ENCODE data around the gene EGFL6.

Gene EGFL6

GRCh38 chrX:13574600-13574999, 5.2 kb downstream of the EGFL6 start:
- no peaks in the 10 kb centered on the region for H3K27me3 ChIP-seq (ENCODE audit: control insufficient read depth, low read length)
- H3K9me2 ChIP-seq (replicated peaks; ENCODE audit: control insufficient read depth, low read length) = no peaks in the 10 kb centered on the region
- H3K27ac ChIP-seq (ENCODE audit: low read depth, low read length) = no peak overlapping the region
- no peak for TF ChIP-seq CTCF (IDR thresholded peaks at IDR 0.05; ENCODE audit: low read depth, low read length, poor library complexity, severe bottlenecking)
- TF ChIP-seq EZH2phosphoT487 (IDR thresholded peaks at IDR 0.05; ENCODE audit: borderline replicate concordance, low read length) = no peak
- no peaks in the 10 kb centered on the region for H3K36me3 ChIP-seq (ENCODE audit: control insufficient read depth, low read length)
- H3K4me3 ChIP-seq (ENCODE audit: low read length) = no peak overlapping the region
- no peaks in the 10 kb centered on the region for H3F3A ChIP-seq (ENCODE audit: control insufficient read depth, insufficient read depth)
- no peaks in the 10 kb centered on the region for H3K4me1 ChIP-seq (ENCODE audit: control insufficient read depth, low read length)
- no peaks in the 10 kb centered on the region for H3K79me2 ChIP-seq (ENCODE audit: control insufficient read depth, low read length)
- H3K4me2 ChIP-seq (ENCODE audit: low read length) = no peak overlapping the region
- H4K20me1 ChIP-seq (ENCODE audit: control insufficient read depth, insufficient read depth, low read depth, low read length) = no peaks in the 10 kb centered on the region
- no peaks in the 10 kb centered on the region for H3K9me3 ChIP-seq (ENCODE audit: control insufficient read depth, insufficient read depth, low read length)

GRCh38 chrX:13579661-13580060, 10.3 kb downstream of the EGFL6 start:
- Histone ChIP-seq H3K27me3 (ENCODE audit: control insufficient read depth, low read length) (no peaks in the 10 kb centered on the region), H3K4me3 (ENCODE audit: low read length) (no peak overlapping the region), H3K9me3 (ENCODE audit: control insufficient read depth, insufficient read depth, low read length) (no peaks in the 10 kb centered on the region), H3K79me2 (ENCODE audit: control insufficient read depth, low read length) (no peaks in the 10 kb centered on the region), H4K20me1 (ENCODE audit: control insufficient read depth, insufficient read depth, low read depth, low read length) (no peaks in the 10 kb centered on the region), H3K27ac (ENCODE audit: low read depth, low read length) (no peak overlapping the region), H3K4me2 (ENCODE audit: low read length) (no peak overlapping the region), H3K36me3 (ENCODE audit: control insufficient read depth, low read length) (no peaks in the 10 kb centered on the region), H3F3A (ENCODE audit: control insufficient read depth, insufficient read depth) (no peaks in the 10 kb centered on the region), H3K9me2 (replicated peaks; ENCODE audit: control insufficient read depth, low read length) (no peaks in the 10 kb centered on the region), H3K4me1 (ENCODE audit: control insufficient read depth, low read length) (no peaks in the 10 kb centered on the region)
- TF ChIP-seq CTCF (IDR thresholded peaks at IDR 0.05; ENCODE audit: low read depth, low read length, poor library complexity, severe bottlenecking) (no peak), EZH2phosphoT487 (IDR thresholded peaks at IDR 0.05; ENCODE audit: borderline replicate concordance, low read length) (no peak)

GRCh38 chrX:13581554-13581953, 12.2 kb downstream of the EGFL6 start:
- Histone ChIP-seq H3K79me2 (ENCODE audit: control insufficient read depth, low read length) (no peaks in the 10 kb centered on the region), H3K4me3 (ENCODE audit: low read length) (no peak overlapping the region), H4K20me1 (ENCODE audit: control insufficient read depth, insufficient read depth, low read depth, low read length) (no peaks in the 10 kb centered on the region), H3K36me3 (ENCODE audit: control insufficient read depth, low read length) (no peaks in the 10 kb centered on the region), H3F3A (ENCODE audit: control insufficient read depth, insufficient read depth) (no peaks in the 10 kb centered on the region), H3K27me3 (ENCODE audit: control insufficient read depth, low read length) (no peaks in the 10 kb centered on the region), H3K4me2 (ENCODE audit: low read length) (no peak overlapping the region), H3K9me2 (replicated peaks; ENCODE audit: control insufficient read depth, low read length) (no peaks in the 10 kb centered on the region), H3K9me3 (ENCODE audit: control insufficient read depth, insufficient read depth, low read length) (no peaks in the 10 kb centered on the region), H3K4me1 (ENCODE audit: control insufficient read depth, low read length) (no peaks in the 10 kb centered on the region), H3K27ac (ENCODE audit: low read depth, low read length) (no peak overlapping the region)
- TF ChIP-seq CTCF (IDR thresholded peaks at IDR 0.05; ENCODE audit: low read depth, low read length, poor library complexity, severe bottlenecking) (no peak), EZH2phosphoT487 (IDR thresholded peaks at IDR 0.05; ENCODE audit: borderline replicate concordance, low read length) (no peak)

All from DOHH2 (cell line).